ENCODE results near the gene FARP2.
"Not testable (repeated sequence)": the region's sequence is repeated elsewhere in the genome, so short reads cannot be mapped to it uniquely, and the experiment has no call there.

DNA sequence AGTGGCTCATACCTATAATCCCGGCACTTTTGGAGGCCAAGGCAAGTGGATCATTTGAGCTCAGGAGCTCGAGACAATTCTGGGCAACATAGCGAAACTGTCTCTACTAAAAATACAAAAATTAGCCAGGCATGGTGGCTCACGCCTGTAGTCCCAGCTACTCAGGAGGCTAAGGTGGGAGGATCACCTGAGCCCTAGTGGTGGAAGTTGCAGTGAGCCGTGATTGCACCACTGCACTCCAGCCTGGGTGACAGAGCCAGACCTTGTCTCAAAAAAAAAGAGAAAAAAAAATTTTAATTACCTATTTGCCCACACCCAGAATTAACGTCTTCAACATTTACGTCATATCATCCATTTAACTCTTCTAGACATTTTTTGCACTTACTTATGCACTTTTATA lies 29.4 kb downstream of the FARP2 start:
- TF ChIP-seq, protein P1, sequence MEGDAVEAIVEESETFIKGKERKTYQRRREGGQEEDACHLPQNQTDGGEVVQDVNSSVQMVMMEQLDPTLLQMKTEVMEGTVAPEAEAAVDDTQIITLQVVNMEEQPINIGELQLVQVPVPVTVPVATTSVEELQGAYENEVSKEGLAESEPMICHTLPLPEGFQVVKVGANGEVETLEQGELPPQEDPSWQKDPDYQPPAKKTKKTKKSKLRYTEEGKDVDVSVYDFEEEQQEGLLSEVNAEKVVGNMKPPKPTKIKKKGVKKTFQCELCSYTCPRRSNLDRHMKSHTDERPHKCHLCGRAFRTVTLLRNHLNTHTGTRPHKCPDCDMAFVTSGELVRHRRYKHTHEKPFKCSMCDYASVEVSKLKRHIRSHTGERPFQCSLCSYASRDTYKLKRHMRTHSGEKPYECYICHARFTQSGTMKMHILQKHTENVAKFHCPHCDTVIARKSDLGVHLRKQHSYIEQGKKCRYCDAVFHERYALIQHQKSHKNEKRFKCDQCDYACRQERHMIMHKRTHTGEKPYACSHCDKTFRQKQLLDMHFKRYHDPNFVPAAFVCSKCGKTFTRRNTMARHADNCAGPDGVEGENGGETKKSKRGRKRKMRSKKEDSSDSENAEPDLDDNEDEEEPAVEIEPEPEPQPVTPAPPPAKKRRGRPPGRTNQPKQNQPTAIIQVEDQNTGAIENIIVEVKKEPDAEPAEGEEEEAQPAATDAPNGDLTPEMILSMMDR (conservative IDR thresholded peaks at IDR 0.05; ENCODE audit: low read length): not testable (repeated sequence)
- not testable (repeated sequence) for TF ChIP-seq EZH2phosphoT487 (IDR thresholded peaks at IDR 0.05; ENCODE audit: borderline replicate concordance)

Data from Loucy (cell line).